OCI-LY3 (cell line): ENCODE data around the gene ASCC3.

Experiments used
- H2AFZ ChIP-seq: fragments of 200-600, 300-600 bp; shearing (Covaris generic); 2 replicates; pipeline ENCODE4 v1.6.0; 2014; ENCODE audit warnings: antibody characterized with exemption, low read depth, low read length
- H3K27ac ChIP-seq: fragments of 200-600, 300-600 bp; sonication (generic); 2 replicates; pipeline ENCODE4 v1.5.1; 2014; ENCODE audit warnings: mild to moderate bottlenecking, low read length, moderate library complexity, mixed read lengths
- H3K27me3 ChIP-seq: fragments of 200-600, 300-600 bp; sonication (generic); 2 replicates; pipeline ENCODE4 v1.6.1; 2014; ENCODE audit warnings: low read depth, low read length, mixed read lengths
- H3K36me3 ChIP-seq: fragments of 200-600, 300-600 bp; sonication (generic); replicated peaks from 2 replicates; pipeline ENCODE3; 2014; ENCODE audit warnings: low read depth, low read length, mixed read lengths
- H3K4me1 ChIP-seq: fragments of 300-600, 200-600 bp; sonication (generic); 2 replicates; pipeline ENCODE4 v1.6.1; 2014; ENCODE audit warnings: low read length, mixed read lengths
- H3K4me2 ChIP-seq: fragments of 200-600, 300-600 bp; sonication (generic); 2 replicates; pipeline ENCODE4 v1.6.1; 2014; ENCODE audit warnings: low read length, mixed read lengths
- H3K4me3 ChIP-seq: fragments of 300-600, 200-600 bp; sonication (generic); 2 replicates; pipeline ENCODE4 v1.5.1; 2014; ENCODE audit warnings: antibody characterized with exemption, mild to moderate bottlenecking, low read length, moderate library complexity
- H3K79me2 ChIP-seq: fragments of 300-600, 200-600 bp; shearing (Covaris generic); 2 replicates; pipeline ENCODE4 v1.6.1; 2014; ENCODE audit warnings: mild to moderate bottlenecking, low read length, mixed read lengths
- H3K9ac ChIP-seq: fragments of 300-600, 200-600 bp; shearing (Covaris generic); 2 replicates; pipeline ENCODE4 v1.6.0; 2014; ENCODE audit warnings: mild to moderate bottlenecking, low read length, moderate library complexity
- H3K9me3 ChIP-seq: fragments of 200-600, 300-600 bp; shearing (Covaris generic); 2 replicates; pipeline ENCODE4 v1.6.1; 2014; ENCODE audit warnings: low read length, mixed read lengths; ENCODE audit not compliant: insufficient read depth
- H4K20me1 ChIP-seq: fragments of 200-600, 300-600 bp; sonication (generic); 2 replicates; pipeline ENCODE4 v1.6.1; 2016; ENCODE audit warnings: low read length, mixed read lengths; ENCODE audit not compliant: insufficient read depth
- CTCF ChIP-seq: fragments of 200-600, 300-600 bp; sonication (generic); IDR thresholded peaks from 2 replicates; pipeline ENCODE4 v1.5.1; 2014; ENCODE audit warnings: antibody characterized with exemption, low read length, low read depth
- EZH2phosphoT487 ChIP-seq: fragments of 200-600 bp; shearing (Covaris generic); IDR thresholded peaks from 2 replicates; pipeline ENCODE4 v1.6.1; 2018; ENCODE audit warnings: antibody characterized with exemption, mixed run types, low read depth

ASCC3 gene

GRCh38 chr6:100846276-100846675 is 34.9 kb downstream of the ASCC3 start:
- peaks cover 9% of the 10 kb centered on the region for H3K36me3 ChIP-seq

GRCh38 chr6:100845676-100846075 is 35.5 kb downstream of the ASCC3 start:
- Histone ChIP-seq H3K79me2 (peaks cover 7% of the 10 kb centered on the region; the same call in 1 of the 2 replicates), H3K36me3 (peaks cover 9% of the 10 kb centered on the region), H3K4me2 (no peak overlapping the region), H3K27ac (no peak overlapping the region), H3K4me1 (peaks cover 5% of the 10 kb centered on the region), H3K4me3 (no peak overlapping the region), H3K9me3 (no peaks in the 10 kb centered on the region), H3K9ac (no peak overlapping the region), H4K20me1 (no peaks in the 10 kb centered on the region), H2AFZ (no peak overlapping the region), H3K27me3 (no peaks in the 10 kb centered on the region)
- TF ChIP-seq CTCF (no peak), EZH2phosphoT487 (no peak)

More at GRCh38 chr6:100846276-100846675, 34.9 kb downstream of the ASCC3 start:
- TF ChIP-seq CTCF (no peak), EZH2phosphoT487 (no peak)
- Histone ChIP-seq H3K27me3 (no peaks in the 10 kb centered on the region), H3K79me2 (peaks cover 7% of the 10 kb centered on the region; the same call in 1 of the 2 replicates), H3K4me3 (no peak overlapping the region), H3K4me2 (no peak overlapping the region), H3K9ac (no peak overlapping the region), H3K9me3 (no peaks in the 10 kb centered on the region), H3K27ac (no peak overlapping the region), H3K4me1 (peaks cover 5% of the 10 kb centered on the region), H4K20me1 (no peaks in the 10 kb centered on the region), H2AFZ (no peak overlapping the region)

- Histone ChIP-seq H4K20me1 (no peaks in the 10 kb centered on the region), H3K27ac (no peak overlapping the region), H3K4me3 (no peak overlapping the region), H2AFZ (no peak overlapping the region), H3K9ac (no peak overlapping the region), H3K27me3 (no peaks in the 10 kb centered on the region), H3K36me3 (peaks cover 5% of the 10 kb centered on the region), H3K4me2 (no peak overlapping the region), H3K79me2 (peaks cover 3% of the 10 kb centered on the region; the same call in 1 of the 2 replicates), H3K9me3 (no peaks in the 10 kb centered on the region), H3K4me1 (no peaks in the 10 kb centered on the region)
- TF ChIP-seq EZH2phosphoT487 (no peak), CTCF (no peak)
These were observed 41.7 kb downstream of the ASCC3 start for GRCh38 chr6:100839419-100839818.

DNA sequence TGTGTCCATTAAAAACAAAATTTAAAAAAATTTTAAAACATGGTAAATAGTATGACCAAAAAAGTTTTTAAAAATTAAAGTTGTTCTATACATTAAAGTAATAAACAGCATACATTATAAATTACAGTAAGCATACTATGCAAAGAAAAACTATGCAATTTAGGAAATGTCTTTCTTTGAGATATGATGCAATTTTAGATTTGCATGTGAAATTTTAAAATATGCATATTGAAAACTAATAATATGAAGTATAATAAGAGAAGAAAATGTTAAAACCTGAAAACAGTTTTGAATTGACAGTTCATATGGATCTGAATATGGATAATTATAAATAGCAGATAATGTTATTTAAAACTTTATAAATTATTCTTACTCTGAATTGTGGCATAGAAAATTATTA is 43.1 kb downstream of the ASCC3 start:
- Histone ChIP-seq H3K36me3 (peaks cover 5% of the 10 kb centered on the region), H2AFZ (no peak overlapping the region), H3K9ac (no peak overlapping the region), H4K20me1 (no peaks in the 10 kb centered on the region), H3K9me3 (no peaks in the 10 kb centered on the region), H3K27me3 (no peaks in the 10 kb centered on the region), H3K4me1 (no peaks in the 10 kb centered on the region), H3K4me3 (no peak overlapping the region), H3K79me2 (peaks cover 5% of the 10 kb centered on the region; the same call in 1 of the 2 replicates), H3K27ac (no peak overlapping the region), H3K4me2 (no peak overlapping the region)
- no peak for TF ChIP-seq EZH2phosphoT487
- TF ChIP-seq CTCF = no peak
